Measurements from ENCODE around the gene CD44.
"Not testable (repeated sequence)": the region's sequence is repeated elsewhere in the genome, so short reads cannot be mapped to it uniquely, and the experiment has no call there.

- not testable (repeated sequence) for TF ChIP-seq CTCF, POLR2A, POLR2AphosphoS5 (IDR thresholded peaks at IDR 0.05)
These were observed 87.8 kb downstream of the CD44 start for GRCh38 chr11:35226756-35227155.
